Loucy (cell line): ENCODE measurements around the gene NR2F2.

Source experiments
- H2AFZ ChIP-seq: fragments of 200-600 bp; sonication (generic); 2 replicates; pipeline ENCODE4 v1.6.0; 2016; ENCODE audit warnings: antibody characterized with exemption, mild to moderate bottlenecking, low read length, moderate library complexity
- H3F3A ChIP-seq: fragments of 200-600 bp; 2 replicates; pipeline ENCODE4 v1.6.0; 2016; ENCODE audit warnings: antibody characterized with exemption, low read depth, mild to moderate bottlenecking
- H3K27me3 ChIP-seq: fragments of 200-600 bp; sonication (generic); 2 replicates; pipeline ENCODE4 v1.6.1; 2014; ENCODE audit warnings: low read length, mild to moderate bottlenecking; ENCODE audit not compliant: insufficient read depth, poor library complexity, severe bottlenecking
- H3K36me3 ChIP-seq: fragments of 200-600 bp; sonication (generic); 2 replicates; pipeline ENCODE4 v1.6.1; 2016; ENCODE audit warnings: low read length; ENCODE audit not compliant: insufficient read depth
- H3K4me1 ChIP-seq: fragments of 200-600 bp; sonication (generic); 2 replicates; pipeline ENCODE4 v1.5.1; 2014; ENCODE audit warnings: low read length, mild to moderate bottlenecking; ENCODE audit not compliant: insufficient read depth, poor library complexity, severe bottlenecking
- H3K4me2 ChIP-seq: fragments of 200-600 bp; sonication (generic); 2 replicates; pipeline ENCODE4 v1.6.0; 2014; ENCODE audit warnings: antibody characterized with exemption, low read length, low read depth, mild to moderate bottlenecking; ENCODE audit not compliant: poor library complexity, severe bottlenecking
- H3K4me3 ChIP-seq: fragments of 200-600 bp; sonication (generic); 2 replicates; pipeline ENCODE4 v1.5.1; 2014; ENCODE audit warnings: low read length, mild to moderate bottlenecking, mixed read lengths; ENCODE audit not compliant: poor library complexity, severe bottlenecking
- H3K79me2 ChIP-seq: fragments of 200-600 bp; sonication (generic); 2 replicates; pipeline ENCODE4 v1.6.1; 2014; ENCODE audit warnings: low read length; ENCODE audit not compliant: insufficient read depth
- H3K9ac ChIP-seq: fragments of 200-600 bp; sonication (generic); 2 replicates; pipeline ENCODE4 v1.6.0; 2014; ENCODE audit warnings: mild to moderate bottlenecking, low read depth, low read length, moderate library complexity; ENCODE audit not compliant: poor library complexity, severe bottlenecking
- H3K9me2 ChIP-seq: fragments of 200-600 bp; sonication (generic); replicated peaks from 2 replicates; pipeline ENCODE4 v1.6.1; 2016; ENCODE audit warnings: low read depth, low read length, mixed read lengths
- H3K9me3 ChIP-seq: fragments of 200-600 bp; sonication (generic); 2 replicates; pipeline ENCODE4 v1.6.1; 2014; ENCODE audit warnings: mild to moderate bottlenecking, antibody characterized with exemption, low read length, low read depth; ENCODE audit not compliant: insufficient read depth
- H4K20me1 ChIP-seq: fragments of 200-600 bp; sonication (generic); 2 replicates; pipeline ENCODE4 v1.6.0; 2014; ENCODE audit warnings: antibody characterized with exemption, low read length, mild to moderate bottlenecking; ENCODE audit not compliant: insufficient read depth, poor library complexity, severe bottlenecking
- CTCF ChIP-seq: fragments of 200-600 bp; sonication (generic); conservative IDR thresholded peaks from 2 replicates; pipeline ENCODE4 v1.5.1; 2014; ENCODE audit warnings: mild to moderate bottlenecking, antibody characterized with exemption, low read length
- EZH2phosphoT487 ChIP-seq: fragments of 200-600 bp; IDR thresholded peaks from 2 replicates; pipeline ENCODE4 v1.6.1; 2018; ENCODE audit warnings: antibody characterized with exemption, mild to moderate bottlenecking, moderate library complexity, borderline replicate concordance

Gene NR2F2

DNA sequence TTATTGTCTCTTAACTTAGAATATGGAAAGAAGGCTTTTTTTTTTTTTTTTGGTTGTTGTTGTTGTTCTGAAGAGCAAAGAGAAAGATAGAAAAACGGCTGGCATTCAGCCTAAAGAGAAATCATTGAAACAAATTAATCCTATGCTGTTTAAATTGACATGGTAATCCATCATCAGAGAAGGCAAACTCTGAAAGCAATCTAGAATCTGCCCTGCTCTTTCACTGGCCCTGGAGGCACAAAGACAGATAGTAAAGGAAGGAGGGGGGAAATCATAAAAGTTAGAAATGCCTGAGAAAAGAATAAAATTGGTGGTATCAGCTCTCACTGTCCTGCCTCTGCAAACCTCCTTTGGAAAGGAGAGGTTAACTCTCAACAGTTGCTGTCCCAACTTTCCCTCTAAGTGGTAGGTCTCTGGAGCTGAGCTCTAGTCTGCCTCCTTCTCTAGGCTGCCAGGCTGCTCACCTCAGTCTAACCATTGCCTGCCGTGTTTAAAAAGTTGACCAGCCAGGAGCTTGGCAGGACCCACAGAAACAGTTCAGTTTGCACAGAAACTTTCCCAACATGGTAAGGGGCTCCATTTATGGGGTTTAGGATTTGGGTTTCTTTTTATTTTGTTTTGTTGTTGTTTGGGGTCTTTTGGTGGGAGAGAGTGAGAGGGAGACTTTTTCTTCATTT, 13.4 kb upstream of the NR2F2 start:
- no peak overlapping the region for H3K4me2 ChIP-seq
- H2AFZ ChIP-seq: no peak overlapping the region
- H3K36me3 ChIP-seq: no peaks in the 10 kb centered on the region
- H4K20me1 ChIP-seq: no peaks in the 10 kb centered on the region
- no peak overlapping the region for H3K9ac ChIP-seq
- TF ChIP-seq CTCF: no peak
- no peak for TF ChIP-seq EZH2phosphoT487
- no peaks in the 10 kb centered on the region for H3K9me3 ChIP-seq
- H3F3A ChIP-seq: no peaks in the 10 kb centered on the region
- peaks cover 30% of the 10 kb centered on the region for H3K27me3 ChIP-seq
- H3K4me1 ChIP-seq: no peaks in the 10 kb centered on the region
- H3K4me3 ChIP-seq: no peak overlapping the region
- no peaks in the 10 kb centered on the region for H3K79me2 ChIP-seq
- no peaks in the 10 kb centered on the region for H3K9me2 ChIP-seq

GRCh38 chr15:96320107-96320506, 10.4 kb upstream of the NR2F2 start:
- no peak for TF ChIP-seq EZH2phosphoT487
- TF ChIP-seq CTCF: no peak
- H3K9me2 ChIP-seq: no peaks in the 10 kb centered on the region

DNA sequence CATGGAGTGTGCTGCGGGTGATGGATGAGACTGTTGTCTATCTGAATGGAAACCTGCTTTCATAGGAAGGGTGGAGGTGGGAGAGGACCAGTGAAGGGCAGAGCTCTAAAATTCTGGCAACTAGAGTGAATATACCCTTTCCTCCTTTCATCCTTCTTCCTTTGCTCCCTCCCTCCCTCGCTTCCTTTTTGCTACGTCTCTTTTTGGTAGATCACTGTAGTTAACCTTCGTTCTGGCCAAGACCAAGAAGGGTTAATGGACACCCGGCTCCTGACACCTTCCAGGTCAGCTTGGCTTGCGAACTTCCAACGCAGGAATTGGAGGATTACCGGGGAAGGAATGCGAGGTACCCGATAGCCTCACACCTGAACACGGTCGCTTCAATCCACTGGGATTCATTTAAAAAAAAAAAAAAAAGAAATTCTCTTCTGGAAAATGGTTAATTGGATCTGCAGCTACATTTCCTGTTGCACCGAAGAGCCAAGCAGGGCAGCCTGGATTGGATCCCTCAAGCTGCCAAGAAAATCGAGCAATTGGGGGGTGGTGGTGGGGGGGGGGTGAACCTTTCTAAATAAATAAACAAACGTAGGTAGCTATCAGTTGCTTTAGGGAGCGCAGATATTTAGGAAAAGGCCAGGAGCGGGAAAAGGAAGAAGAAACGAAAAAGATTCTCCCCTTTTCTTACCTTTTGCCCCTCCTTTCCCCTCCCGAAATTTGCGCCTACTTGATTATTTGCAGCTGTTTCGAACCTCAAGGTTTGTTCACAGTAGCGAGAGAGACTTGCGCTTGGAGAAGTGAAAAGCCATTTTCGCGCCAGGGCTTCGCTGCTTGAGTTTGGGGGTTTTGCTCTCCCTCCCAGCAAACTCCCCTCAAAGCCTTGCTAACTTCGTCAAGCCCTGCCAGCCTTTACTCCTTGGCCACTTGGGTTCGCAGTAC, 9.5 kb upstream of the NR2F2 start:
- Histone ChIP-seq H3K9me3 (no peaks in the 10 kb centered on the region), H4K20me1 (no peaks in the 10 kb centered on the region), H2AFZ (no peak overlapping the region), H3F3A (no peaks in the 10 kb centered on the region), H3K36me3 (no peaks in the 10 kb centered on the region), H3K4me2 (no peak overlapping the region), H3K4me3 (no peak overlapping the region), H3K79me2 (no peaks in the 10 kb centered on the region), H3K27me3 (peaks cover 30% of the 10 kb centered on the region), H3K4me1 (peaks cover 9% of the 10 kb centered on the region), H3K9ac (no peak overlapping the region), H3K9me2 (no peaks in the 10 kb centered on the region)
- no peak for TF ChIP-seq EZH2phosphoT487
- TF ChIP-seq CTCF: no peak

More at GRCh38 chr15:96320107-96320506, 10.4 kb upstream of the NR2F2 start:
- Histone ChIP-seq H3K9me3 (no peaks in the 10 kb centered on the region), H2AFZ (no peak overlapping the region), H3K4me2 (no peak overlapping the region), H3K9ac (no peak overlapping the region), H3K36me3 (no peaks in the 10 kb centered on the region), H3K4me3 (no peak overlapping the region), H3K4me1 (peaks cover under 1% of the 10 kb centered on the region), H3K79me2 (no peaks in the 10 kb centered on the region), H3K27me3 (peaks cover 30% of the 10 kb centered on the region), H4K20me1 (no peaks in the 10 kb centered on the region), H3F3A (no peaks in the 10 kb centered on the region)
